K562 treated with DMSO at 1 percent for 12 hours (cell line): ENCODE results near the gene ADGRD1. TPM values are rescaled to one million over a fixed set of nuclear protein-coding genes. Genes with fewer than 3 reads are reported as not detected.

Source experiments
- total RNA-seq: library from RNA; unstranded; fragments of 300-600 nt; gene quantifications from 2 replicates; pipeline ENCODE4 v1.2.3, GENCODE V29; 2022; ENCODE audit not compliant: insufficient read depth

ADGRD1 gene
- 4.4 and 13.7 TPM in 2 replicates for total RNA-seq

DNA sequence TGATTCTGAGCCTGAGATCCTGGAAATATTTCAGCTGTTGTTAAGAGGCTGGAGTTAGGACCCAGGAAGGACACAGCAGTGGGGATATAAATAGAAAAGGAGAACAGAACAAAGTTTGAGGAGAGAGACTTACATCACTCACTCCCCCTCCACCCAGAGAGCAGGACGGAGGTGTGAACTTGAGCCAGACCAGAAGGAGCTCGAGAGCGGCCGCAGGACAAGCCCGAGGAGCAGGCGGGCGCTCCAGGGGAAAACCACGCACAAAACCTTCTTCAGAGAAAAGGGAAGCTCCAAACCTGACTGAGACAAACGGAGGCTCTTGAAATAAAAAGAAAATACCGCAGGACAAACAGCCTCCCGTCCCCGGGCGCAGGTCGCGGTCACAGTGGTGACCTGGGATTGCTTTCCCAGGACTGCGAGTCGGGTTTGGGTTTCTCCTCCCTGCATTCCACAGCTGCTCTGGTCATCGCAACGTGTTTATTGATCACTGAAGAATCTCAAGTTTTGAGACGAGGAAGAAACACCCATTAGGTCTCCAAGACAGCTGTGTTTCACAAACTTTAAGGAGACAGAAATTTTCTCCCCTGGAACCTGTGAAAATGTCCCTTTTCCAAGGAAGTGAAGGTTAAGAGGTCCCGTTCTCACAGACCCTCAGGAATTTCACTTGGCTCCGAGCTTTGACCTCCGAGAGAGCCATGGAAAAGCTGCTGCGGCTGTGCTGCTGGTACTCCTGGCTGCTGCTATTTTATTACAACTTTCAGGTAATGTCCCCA is at the start of gene ADGRD1:
Gene ADGRD1 (plus strand): TSS at position 137 of the 773 bp plus-strand sequence. CDS start 559 bp downstream, at position 696.

Other genes starting within 250 kb of the ADGRD1 start
- gene RIMBP2, start 237.6 kb upstream of the ADGRD1 start, total RNA-seq = not detected in 2 replicates
- 9.5 and 21.9 TPM in 2 replicates for gene STX2, start 114.7 kb upstream of the ADGRD1 start, total RNA-seq
- gene RAN, start 81.8 kb upstream of the ADGRD1 start, total RNA-seq = 467 and 532 TPM in 2 replicates